Nephron (organoid): ENCODE measurements around the gene CPLX3.

Source experiments
- H3K27ac Mint-ChIP-seq, 3 experiments: 2 replicates each; pipeline ENCODE4 v1.8.0; 2020; ENCODE audit warnings: mixed read lengths in 3 of 3, mild to moderate bottlenecking in 2 of 3, moderate library complexity in 1 of 3
- H3K27me3 Mint-ChIP-seq: 2 replicates; pipeline ENCODE4 v1.8.0; 2021; ENCODE audit warnings: low read depth, mild to moderate bottlenecking, moderate library complexity, mixed read lengths
- H3K36me3 Mint-ChIP-seq: 2 replicates; pipeline ENCODE4 v1.8.0; 2020; ENCODE audit warnings: low read depth, mixed read lengths
- H3K4me1 Mint-ChIP-seq: 2 replicates; pipeline ENCODE4 v1.8.0; 2020; ENCODE audit warnings: mixed read lengths
- H3K4me3 Mint-ChIP-seq, 3 experiments: 2 replicates each; pipeline ENCODE4 v1.8.0; 2020; ENCODE audit warnings: mild to moderate bottlenecking in 3 of 3, mixed read lengths in 3 of 3, moderate library complexity in 2 of 3
- H3K9me3 Mint-ChIP-seq: 2 replicates; pipeline ENCODE4 v1.8.0; 2020; ENCODE audit warnings: mixed read lengths
- TF ChIP-seq, protein P1 (sequence below), 3 experiments: fragments of 200-600 bp; sonication (generic); IDR thresholded peaks; one replicate each; pipeline ENCODE4 v1.5.0; 2021; ENCODE audit warnings: antibody characterized with exemption in 3 of 3; ENCODE audit not compliant: unreplicated experiment in 3 of 3

CPLX3 gene

DNA sequence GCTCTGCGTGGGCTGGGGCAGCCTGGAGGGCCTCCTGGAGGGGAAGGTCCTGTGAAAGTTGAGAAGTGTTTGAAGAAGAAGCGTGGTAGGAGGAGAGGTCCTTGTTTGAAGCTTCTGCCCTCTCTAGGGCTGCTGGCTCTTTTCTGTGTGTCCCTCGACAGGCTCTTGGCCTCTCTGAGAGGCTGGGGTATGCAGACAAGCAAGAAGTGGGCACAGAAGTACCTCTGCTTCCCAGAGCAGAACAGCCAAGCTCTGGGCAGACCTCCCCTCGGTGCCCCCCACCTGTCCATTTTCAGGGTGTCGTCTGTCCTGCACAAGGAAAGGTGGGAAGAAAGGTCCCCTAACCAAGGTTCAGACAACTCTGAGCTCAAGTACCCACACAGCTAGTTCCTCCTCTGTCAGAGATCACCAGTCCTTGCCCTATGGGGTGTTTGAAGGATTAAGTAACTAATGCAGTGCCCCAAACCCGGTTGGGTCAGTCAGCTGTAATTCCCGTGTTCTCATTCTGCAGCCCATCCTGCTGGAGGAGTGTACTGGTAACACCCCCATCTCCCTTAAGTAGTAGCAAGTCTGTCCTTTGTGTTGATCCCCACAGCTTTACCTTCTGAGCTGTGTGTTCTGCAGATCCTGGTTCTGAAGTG, 38.3 kb upstream of the CPLX3 start:
- TF ChIP-seq, protein P1, sequence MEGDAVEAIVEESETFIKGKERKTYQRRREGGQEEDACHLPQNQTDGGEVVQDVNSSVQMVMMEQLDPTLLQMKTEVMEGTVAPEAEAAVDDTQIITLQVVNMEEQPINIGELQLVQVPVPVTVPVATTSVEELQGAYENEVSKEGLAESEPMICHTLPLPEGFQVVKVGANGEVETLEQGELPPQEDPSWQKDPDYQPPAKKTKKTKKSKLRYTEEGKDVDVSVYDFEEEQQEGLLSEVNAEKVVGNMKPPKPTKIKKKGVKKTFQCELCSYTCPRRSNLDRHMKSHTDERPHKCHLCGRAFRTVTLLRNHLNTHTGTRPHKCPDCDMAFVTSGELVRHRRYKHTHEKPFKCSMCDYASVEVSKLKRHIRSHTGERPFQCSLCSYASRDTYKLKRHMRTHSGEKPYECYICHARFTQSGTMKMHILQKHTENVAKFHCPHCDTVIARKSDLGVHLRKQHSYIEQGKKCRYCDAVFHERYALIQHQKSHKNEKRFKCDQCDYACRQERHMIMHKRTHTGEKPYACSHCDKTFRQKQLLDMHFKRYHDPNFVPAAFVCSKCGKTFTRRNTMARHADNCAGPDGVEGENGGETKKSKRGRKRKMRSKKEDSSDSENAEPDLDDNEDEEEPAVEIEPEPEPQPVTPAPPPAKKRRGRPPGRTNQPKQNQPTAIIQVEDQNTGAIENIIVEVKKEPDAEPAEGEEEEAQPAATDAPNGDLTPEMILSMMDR (IDR thresholded peaks at IDR 0.05; ENCODE audit: unreplicated experiment in 3 of 3) = no peak
- H3K4me3 Mint-ChIP-seq = peak overlapping the region; percentile 31 to 48 (median 45)
- H3K4me1 Mint-ChIP-seq = peaks cover 52% of the 10 kb centered on the region
- H3K27me3 Mint-ChIP-seq = no peaks in the 10 kb centered on the region
- no peaks in the 10 kb centered on the region for H3K36me3 Mint-ChIP-seq
- H3K9me3 Mint-ChIP-seq = no peaks in the 10 kb centered on the region
- peak overlapping the region; percentile 25 to 46 (median 30) for H3K27ac Mint-ChIP-seq

- Mint-ChIP-seq H3K27me3 (no peaks in the 10 kb centered on the region), H3K27ac (peak overlapping the region in 1 of 3 experiments; percentile 46), H3K9me3 (no peaks in the 10 kb centered on the region), H3K36me3 (no peaks in the 10 kb centered on the region), H3K4me3 (peak overlapping the region in 1 of 3 experiments; percentile 23), H3K4me1 (peaks cover 46% of the 10 kb centered on the region)
- TF ChIP-seq, protein P1 (IDR thresholded peaks at IDR 0.05; ENCODE audit: unreplicated experiment in 3 of 3) = no peak
Measured at GRCh38 chr15:74788683-74789151, 37.7 kb upstream of the CPLX3 start.

GRCh38 chr15:74789171-74789631, 37.2 kb upstream of the CPLX3 start:
- TF ChIP-seq, protein P1 (IDR thresholded peaks at IDR 0.05; ENCODE audit: unreplicated experiment in 3 of 3) = no peak
- Mint-ChIP-seq H3K4me3 (no peak overlapping the region), H3K4me1 (peaks cover 44% of the 10 kb centered on the region), H3K27ac (peak overlapping the region in 2 of 3 experiments; percentile 29 to 77), H3K36me3 (no peaks in the 10 kb centered on the region), H3K27me3 (no peaks in the 10 kb centered on the region), H3K9me3 (no peaks in the 10 kb centered on the region)

GRCh38 chr15:74789741-74790079, 36.7 kb upstream of the CPLX3 start:
- no peaks in the 10 kb centered on the region for H3K36me3 Mint-ChIP-seq
- TF ChIP-seq, protein P1 (IDR thresholded peaks at IDR 0.05; ENCODE audit: unreplicated experiment in 3 of 3) = no peak
- H3K27ac Mint-ChIP-seq = peak overlapping the region in 2 of 3 experiments; percentile 29 to 77
- no peaks in the 10 kb centered on the region for H3K9me3 Mint-ChIP-seq
- H3K27me3 Mint-ChIP-seq = no peaks in the 10 kb centered on the region
- H3K4me1 Mint-ChIP-seq = peaks cover 41% of the 10 kb centered on the region
- peak overlapping the region in 1 of 3 experiments; percentile 20 for H3K4me3 Mint-ChIP-seq

GRCh38 chr15:74790080-74790916, 36.1 kb upstream of the CPLX3 start:
- Mint-ChIP-seq H3K4me3 (no peak overlapping the region), H3K27ac (peak overlapping the region in 1 of 3 experiments; percentile 77), H3K9me3 (no peaks in the 10 kb centered on the region), H3K27me3 (no peaks in the 10 kb centered on the region), H3K4me1 (peaks cover 35% of the 10 kb centered on the region), H3K36me3 (no peaks in the 10 kb centered on the region)
- TF ChIP-seq, protein P1 (IDR thresholded peaks at IDR 0.05; ENCODE audit: unreplicated experiment in 3 of 3) = no peak
